Erythroblast (primary cell): ENCODE data around the gene PKP4.

Experiments
- GATA1 ChIP-seq: IDR thresholded peaks from 2 replicates; pipeline ENCODE4 v1.6.1; 2011; ENCODE audit warnings: low read depth, mild to moderate bottlenecking, control low read depth, low read length, moderate library complexity
- POLR2A ChIP-seq: IDR thresholded peaks from 2 replicates; pipeline ENCODE4 v1.6.1; 2011; ENCODE audit warnings: mild to moderate bottlenecking, low read length

- TF ChIP-seq POLR2A (no peak), GATA1 (no peak)
Measured at GRCh38 chr2:158460632-158461297, 4.0 kb downstream of the PKP4 start.
